Mucosa of rectum (tissue), 2 donors: ENCODE results near the gene C5orf34.
"Not testable (repeated sequence)": the region's sequence is repeated elsewhere in the genome, so short reads cannot be mapped to it uniquely, and the experiment has no call there.

Experiments used
- H3K27ac ChIP-seq, 2 donors: one replicate each; pipeline ENCODE4 v1.7.0; 2013; ENCODE audit warnings: inconsistent platforms in 2 of 2, low read depth in 2 of 2, low read length in 2 of 2
- H3K27me3 ChIP-seq, 2 donors: one replicate each; pipeline ENCODE4 v1.7.0; 2013; ENCODE audit warnings: low read length in 2 of 2; ENCODE audit not compliant: control insufficient read depth in 2 of 2, insufficient read depth in 2 of 2
- H3K36me3 ChIP-seq, 2 donors: one replicate each; pipeline ENCODE4 v1.7.0; 2013; ENCODE audit warnings: low read length in 2 of 2; ENCODE audit not compliant: control insufficient read depth in 2 of 2, insufficient read depth in 2 of 2
- H3K4me1 ChIP-seq, 2 donors: one replicate each; pipeline ENCODE4 v1.7.0; 2013; ENCODE audit warnings: low read length in 2 of 2, mild to moderate bottlenecking in 1 of 2; ENCODE audit not compliant: control insufficient read depth in 2 of 2, insufficient read depth in 2 of 2
- H3K4me3 ChIP-seq, 2 donors: one replicate each; pipeline ENCODE4 v1.7.0; 2013; ENCODE audit warnings: low read length in 2 of 2
- H3K9ac ChIP-seq, 2 donors: one replicate each; pipeline ENCODE4 v1.7.0; 2013; ENCODE audit warnings: low read length in 2 of 2, low read depth in 1 of 2, mild to moderate bottlenecking in 1 of 2
- H3K9me3 ChIP-seq, 2 donors: one replicate each; pipeline ENCODE4 v1.7.0; 2013; ENCODE audit warnings: low read length in 2 of 2; ENCODE audit not compliant: control insufficient read depth in 2 of 2
- donor health status: healthy.
- donor health status: Normal muscosa, but diverticular disease.

The C5orf34 gene

GRCh38 chr5:43514816-43515677 is at the start of gene C5orf34:
Gene C5orf34 (minus strand): TSS chr5:43515148. CDS start chr5:43509339, 5,809 bp downstream.
- H3K36me3 ChIP-seq: no peaks in the 10 kb centered on the region
- peak within 1 kb of the TSS; percentile 89 to 92 for H3K27ac ChIP-seq

DNA sequence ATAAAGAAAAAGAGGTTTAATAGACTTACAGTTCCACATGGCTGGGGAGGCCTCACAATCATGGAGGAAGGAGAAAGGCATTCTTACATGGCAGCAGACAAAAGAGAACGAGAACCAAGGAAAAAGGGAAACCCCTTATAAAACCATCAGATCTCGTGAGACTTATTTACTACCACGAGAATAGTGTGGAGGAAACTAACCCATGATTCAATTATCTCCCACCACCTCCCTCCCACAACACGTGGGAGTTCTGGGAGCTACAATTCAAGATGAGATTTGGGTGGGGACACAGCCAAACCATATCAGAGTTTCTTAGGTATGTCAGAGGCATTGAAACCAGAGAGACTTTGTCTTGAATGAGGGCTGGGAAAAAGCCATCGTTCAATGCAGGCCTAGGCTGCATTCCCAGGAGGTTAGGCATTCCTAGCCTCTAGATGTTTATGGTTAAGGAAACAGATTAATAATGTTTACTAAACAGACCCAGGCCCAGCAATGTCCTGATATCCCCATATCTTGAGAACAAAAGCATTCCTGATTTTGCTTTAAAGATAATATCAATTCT is 49.4 kb upstream of the C5orf34 start:
- no peaks in the 10 kb centered on the region for H3K27me3 ChIP-seq
- H3K9ac ChIP-seq: no peak overlapping the region
- H3K27ac ChIP-seq: no peak overlapping the region
- H3K36me3 ChIP-seq: no peaks in the 10 kb centered on the region
- no peaks in the 10 kb centered on the region for H3K9me3 ChIP-seq
- H3K4me1 ChIP-seq: no peaks in the 10 kb centered on the region
- no peak overlapping the region for H3K4me3 ChIP-seq

More at GRCh38 chr5:43514816-43515677, at the start of gene C5orf34:
- H3K27me3 ChIP-seq: no peaks in the 10 kb centered on the region
- no peaks in the 10 kb centered on the region for H3K9me3 ChIP-seq
- H3K4me3 ChIP-seq: peak within 1 kb of the TSS; percentile 73 to 93
- H3K4me1 ChIP-seq: peaks cover 13 to 14% of the 10 kb centered on the region in 2 donors
- H3K9ac ChIP-seq: peak within 1 kb of the TSS; percentile 86 to 94

- no peaks in the 10 kb centered on the region for H3K36me3 ChIP-seq
Measured at GRCh38 chr5:43563321-43563720, 48.4 kb upstream of the C5orf34 start.

DNA sequence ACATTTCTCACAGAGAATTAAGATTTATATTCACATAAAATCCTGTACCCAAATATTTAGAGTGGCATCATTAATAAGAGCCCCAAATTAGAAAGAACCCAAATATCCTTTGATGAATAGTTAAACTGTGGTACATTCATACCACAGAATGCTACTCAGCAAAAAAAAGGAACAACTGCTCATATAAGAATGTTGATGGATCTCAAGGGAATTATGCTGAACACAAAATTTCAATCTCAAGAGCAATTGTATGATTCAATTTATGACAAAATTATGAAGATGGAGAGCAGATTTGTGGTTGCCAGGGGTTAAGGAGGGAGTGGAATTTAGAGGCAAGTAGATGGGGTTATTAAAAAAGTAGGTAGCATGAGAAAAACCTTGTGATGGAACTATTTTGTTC is 46.4 kb upstream of the C5orf34 start:
- Histone ChIP-seq H3K27me3 (no peaks in the 10 kb centered on the region), H3K4me1 (peaks cover 2 to 3% of the 10 kb centered on the region in 2 donors), H3K27ac (no peak overlapping the region), H3K9ac (no peak overlapping the region), H3K36me3 (no peaks in the 10 kb centered on the region), H3K9me3 (no peaks in the 10 kb centered on the region), H3K4me3 (no peak overlapping the region)

More at GRCh38 chr5:43563321-43563720, 48.4 kb upstream of the C5orf34 start:
- Histone ChIP-seq H3K9ac (no peak overlapping the region), H3K27ac (no peak overlapping the region), H3K9me3 (no peaks in the 10 kb centered on the region), H3K4me3 (no peak overlapping the region), H3K4me1 (no peaks in the 10 kb centered on the region), H3K27me3 (no peaks in the 10 kb centered on the region)

DNA sequence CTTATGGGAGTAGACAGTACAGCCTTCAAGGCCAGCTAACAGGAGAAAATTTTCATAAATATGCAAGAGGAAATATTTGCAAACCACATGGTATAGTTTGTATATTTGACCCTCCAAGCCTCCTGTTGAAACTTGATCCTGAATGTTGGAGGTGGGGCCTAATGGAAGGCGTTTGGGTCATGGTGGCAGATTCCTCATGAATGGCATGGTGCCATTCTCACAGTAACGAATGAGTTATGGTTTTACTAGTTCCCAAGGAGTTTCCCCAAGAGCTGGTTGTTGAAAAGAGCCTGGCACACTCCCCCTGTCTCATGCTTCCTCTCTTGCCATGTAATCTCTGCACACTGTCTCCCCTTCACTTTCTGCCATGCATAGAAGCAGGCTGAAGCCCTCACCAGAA is 45.2 kb upstream of the C5orf34 start:
- Histone ChIP-seq H3K27me3 (no peaks in the 10 kb centered on the region), H3K4me1 (peaks cover 3 to 10% of the 10 kb centered on the region in 2 donors), H3K27ac (no peak overlapping the region), H3K9me3 (no peaks in the 10 kb centered on the region), H3K4me3 (no peak overlapping the region), H3K9ac (no peak overlapping the region), H3K36me3 (no peaks in the 10 kb centered on the region)

DNA sequence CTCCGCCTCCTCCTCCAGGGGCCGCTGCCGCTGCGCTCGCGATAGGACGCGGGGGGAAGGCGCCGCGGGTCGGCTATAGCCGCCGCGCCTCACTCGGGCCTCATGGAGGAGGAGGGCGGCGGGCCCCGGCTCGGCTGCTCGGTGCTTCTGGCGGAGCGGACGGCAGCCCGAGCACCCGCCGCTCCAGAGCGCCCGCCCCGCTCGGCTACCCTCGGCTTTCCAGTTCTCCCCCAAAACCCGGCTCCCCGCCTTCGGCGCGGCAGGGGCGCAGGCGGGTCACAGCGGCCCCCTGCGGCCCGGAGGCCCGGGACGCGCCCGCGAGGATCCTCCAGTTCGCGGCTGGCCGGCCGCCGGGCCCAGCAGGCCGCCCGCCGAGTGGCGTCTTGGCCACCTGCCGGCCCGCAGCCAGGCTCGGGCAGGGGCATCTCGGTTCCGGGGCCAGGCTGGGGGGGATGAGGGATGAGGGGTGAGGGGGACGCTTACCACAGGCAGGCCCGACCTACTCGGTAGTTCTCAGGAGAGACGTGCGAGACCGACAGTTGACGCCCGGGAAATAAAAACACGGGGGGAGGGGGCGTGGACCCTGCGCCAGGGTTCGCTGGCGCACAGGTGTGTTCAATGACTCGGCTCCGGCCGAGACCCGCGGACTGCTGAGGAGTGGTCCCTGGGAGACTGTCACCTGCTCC is 42.1 kb upstream of the C5orf34 start, which contains the start of gene PAIP1:
Gene PAIP1 (minus strand): TSS at position 221 of the 686 bp plus-strand sequence. CDS start 231 bp downstream, outside the sequence.
- peak within 1 kb of the TSS; percentile 79 to 92 for H3K4me3 ChIP-seq
- peak within 1 kb of the TSS; percentile 91 to 94 for H3K27ac ChIP-seq
- H3K27me3 ChIP-seq: no peaks in the 10 kb centered on the region
- peaks cover 0 to 8% of the 10 kb centered on the region in 2 donors for H3K36me3 ChIP-seq
- peaks cover 10 to 17% of the 10 kb centered on the region in 2 donors for H3K4me1 ChIP-seq
- H3K9ac ChIP-seq: peak within 1 kb of the TSS; percentile 82 to 87
- no peaks in the 10 kb centered on the region for H3K9me3 ChIP-seq

DNA sequence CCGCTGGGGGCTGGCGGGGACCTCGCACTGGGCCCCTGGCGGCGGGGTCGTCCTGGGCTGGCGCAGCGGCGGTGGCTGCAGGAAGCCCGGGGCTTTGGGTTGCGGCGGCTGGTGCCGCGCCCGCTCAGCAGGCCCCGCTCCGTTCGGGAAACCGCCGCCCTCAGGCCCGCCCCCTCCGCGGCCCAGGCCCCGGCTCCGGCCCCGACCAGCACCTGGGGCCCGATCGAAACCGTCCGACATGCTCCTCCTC is 41.6 kb upstream of the C5orf34 start:
- H3K27me3 ChIP-seq, H3K9me3 ChIP-seq: not testable (repeated sequence)
- Histone ChIP-seq H3K4me3 (peak overlapping the region; percentile 79 to 92), H3K36me3 (peaks cover 0 to 11% of the 10 kb centered on the region in 2 donors), H3K4me1 (peaks cover 10 to 17% of the 10 kb centered on the region in 2 donors), H3K27ac (peak overlapping the region; percentile 91 to 94), H3K9ac (peak overlapping the region; percentile 82 to 87)

GRCh38 chr5:43555895-43556606 is 41.1 kb upstream of the C5orf34 start:
- no peaks in the 10 kb centered on the region for H3K9me3 ChIP-seq
- H3K9ac ChIP-seq: peak overlapping the region; percentile 82 to 87
- H3K27me3 ChIP-seq: no peaks in the 10 kb centered on the region
- peaks cover 0 to 16% of the 10 kb centered on the region in 2 donors for H3K36me3 ChIP-seq
- peak overlapping the region; percentile 91 to 94 for H3K27ac ChIP-seq
- peaks cover 10 to 17% of the 10 kb centered on the region in 2 donors for H3K4me1 ChIP-seq
- peak overlapping the region; percentile 79 to 92 for H3K4me3 ChIP-seq

DNA sequence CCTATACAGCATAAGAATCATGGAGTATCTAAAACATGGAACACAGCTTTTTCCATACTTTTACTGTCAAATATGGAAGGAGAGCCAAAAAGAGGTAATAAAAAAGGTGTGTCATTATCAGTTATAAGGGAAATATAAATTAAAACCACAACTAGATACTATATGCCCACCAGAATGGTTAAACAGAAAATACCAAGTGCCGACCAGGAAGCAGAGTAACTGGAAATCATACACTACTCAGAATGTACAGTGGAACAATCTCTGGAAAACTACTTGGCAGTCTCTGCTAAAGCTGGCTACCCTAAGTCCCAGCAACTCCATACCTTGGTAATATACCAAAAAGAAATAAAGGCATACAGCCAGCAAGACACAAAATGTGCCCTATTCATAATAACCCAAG is 39.5 kb upstream of the C5orf34 start:
- Histone ChIP-seq H3K27me3 (no peaks in the 10 kb centered on the region), H3K27ac (no peak overlapping the region), H3K4me3 (peak overlapping the region in 1 of 2 donors; percentile 5), H3K9ac (no peak overlapping the region), H3K9me3 (no peaks in the 10 kb centered on the region), H3K36me3 (peaks cover 3 to 17% of the 10 kb centered on the region in 2 donors), H3K4me1 (peaks cover 10 to 17% of the 10 kb centered on the region in 2 donors)
